Tibial nerve (tissue), 4 donors: ENCODE data around the gene RNF214.

Source experiments
- CTCF ChIP-seq, 5 experiments: fragments of 200-600 bp in 3 of 5; fragments of 450-650 bp in 2 of 5; sonication (generic) in 3 of 5; IDR thresholded peaks; one replicate each; pipeline ENCODE4 v1.5.1; 2016 to 2019; ENCODE audit warnings: antibody characterized with exemption in 5 of 5, mild to moderate bottlenecking in 3 of 5, moderate library complexity in 2 of 5
- EP300 ChIP-seq, 2 donors: sonication (generic); formaldehyde crosslinking; IDR thresholded peaks; one replicate each; pipeline ENCODE4 v1.6.1; 2017; ENCODE audit warnings: antibody characterized with exemption in 2 of 2, mild to moderate bottlenecking in 1 of 2
- POLR2A ChIP-seq, 2 donors: fragments of 450-650 bp; IDR thresholded peaks; one replicate each; pipeline ENCODE4 v1.6.1; 2017; ENCODE audit warnings: antibody characterized with exemption in 2 of 2, mild to moderate bottlenecking in 2 of 2, moderate library complexity in 2 of 2

- TF ChIP-seq CTCF (IDR thresholded peaks at IDR 0.05) (no peak), POLR2A (IDR thresholded peaks at IDR 0.05) (no peak), EP300 (IDR thresholded peaks at IDR 0.05) (no peak)
Measured at GRCh38 chr11:117231842-117232091, 704 bp upstream of the RNF214 start, which contains the start of gene PCSK7.
